Gastrocnemius medialis (tissue), 4 donors: ENCODE measurements around the gene CT45A10.

Experiments used
- POLR2A ChIP-seq, 2 donors: fragments of 450-650 bp; IDR thresholded peaks; one replicate each; pipeline ENCODE4 v1.6.1; 2017; ENCODE audit warnings: antibody characterized with exemption in 2 of 2, mild to moderate bottlenecking in 2 of 2, moderate library complexity in 2 of 2
- TF ChIP-seq, protein P1 (sequence below), 5 experiments: fragments of 450-650 bp in 3 of 5; fragments of 200-600 bp in 2 of 5; sonication (generic) in 2 of 5; IDR thresholded peaks in 4 of 5; conservative IDR thresholded peaks in 1 of 5; 1 replicate in 4 of 5; 2 replicates in 1 of 5; pipeline ENCODE4 v1.5.1; 2016 to 2019; ENCODE audit warnings: antibody characterized with exemption in 5 of 5, mild to moderate bottlenecking in 3 of 5, moderate library complexity in 3 of 5

DNA sequence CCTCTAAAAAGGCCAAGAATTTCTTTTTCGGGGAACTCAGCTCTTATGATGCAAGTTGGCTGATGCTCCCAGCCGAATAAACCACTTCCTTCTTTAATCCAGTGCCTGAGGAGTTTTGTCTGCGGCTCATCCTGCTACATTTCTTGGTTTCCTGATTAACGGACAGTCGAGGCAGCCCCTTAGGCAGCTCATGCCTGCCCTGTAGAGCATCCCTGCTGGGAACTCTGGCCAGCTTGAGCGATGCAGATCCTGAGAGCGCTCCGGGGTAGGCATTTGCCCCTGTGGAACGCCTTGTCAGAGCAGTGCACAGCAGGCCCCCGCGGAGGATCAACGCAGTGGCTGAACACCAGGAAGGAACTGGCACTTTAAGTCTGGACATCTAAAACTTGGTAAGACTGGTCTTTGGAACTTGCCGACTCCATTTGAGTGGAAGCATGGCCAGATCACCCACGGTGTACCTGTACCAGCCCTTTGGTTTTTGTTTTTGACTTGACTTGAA, 3.1 kb downstream of the CT45A10 start:
- TF ChIP-seq POLR2A (IDR thresholded peaks at IDR 0.05), result no peak
- TF ChIP-seq, protein P1, sequence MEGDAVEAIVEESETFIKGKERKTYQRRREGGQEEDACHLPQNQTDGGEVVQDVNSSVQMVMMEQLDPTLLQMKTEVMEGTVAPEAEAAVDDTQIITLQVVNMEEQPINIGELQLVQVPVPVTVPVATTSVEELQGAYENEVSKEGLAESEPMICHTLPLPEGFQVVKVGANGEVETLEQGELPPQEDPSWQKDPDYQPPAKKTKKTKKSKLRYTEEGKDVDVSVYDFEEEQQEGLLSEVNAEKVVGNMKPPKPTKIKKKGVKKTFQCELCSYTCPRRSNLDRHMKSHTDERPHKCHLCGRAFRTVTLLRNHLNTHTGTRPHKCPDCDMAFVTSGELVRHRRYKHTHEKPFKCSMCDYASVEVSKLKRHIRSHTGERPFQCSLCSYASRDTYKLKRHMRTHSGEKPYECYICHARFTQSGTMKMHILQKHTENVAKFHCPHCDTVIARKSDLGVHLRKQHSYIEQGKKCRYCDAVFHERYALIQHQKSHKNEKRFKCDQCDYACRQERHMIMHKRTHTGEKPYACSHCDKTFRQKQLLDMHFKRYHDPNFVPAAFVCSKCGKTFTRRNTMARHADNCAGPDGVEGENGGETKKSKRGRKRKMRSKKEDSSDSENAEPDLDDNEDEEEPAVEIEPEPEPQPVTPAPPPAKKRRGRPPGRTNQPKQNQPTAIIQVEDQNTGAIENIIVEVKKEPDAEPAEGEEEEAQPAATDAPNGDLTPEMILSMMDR (IDR thresholded peaks at IDR 0.05 in 4 of 5, conservative IDR thresholded peaks at IDR 0.05 in 1 of 5), result no peak
